Activated CD4-positive, CD25-positive, alpha-beta regulatory T cell treated with anti-CD3 and anti-CD28 coated beads, Interleukin-2, amount 50 U/mL, for 16 hours (primary cell): Measurements from ENCODE around the gene SCRN1.

Experiments
- DNase-seq: peaks from one replicate; pipeline ENCODE4 v3.0.0-alpha.2; 2020; ENCODE audit warnings: low read depth, low spot score

The SCRN1 gene

DNA sequence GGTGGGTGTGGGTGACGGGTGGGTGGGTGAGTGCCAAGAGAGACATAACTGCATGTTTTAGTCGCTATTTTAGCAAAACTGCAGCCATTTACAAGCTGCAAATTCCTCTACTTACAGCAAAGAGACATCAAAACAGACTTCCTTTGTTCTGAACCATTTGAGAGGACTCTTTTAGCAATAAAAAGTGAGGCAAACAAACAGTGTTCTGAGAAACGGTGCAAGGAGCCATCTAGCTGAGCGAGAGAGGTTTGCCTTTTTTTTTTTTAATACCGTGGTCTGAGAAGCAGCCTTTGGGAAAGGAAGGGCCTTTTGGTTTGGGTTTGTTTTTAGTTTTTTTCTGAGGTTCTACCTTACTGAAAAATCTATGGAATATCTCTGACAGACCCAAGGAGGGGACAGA, 62.9 kb downstream of the SCRN1 start:
- DNase-seq = no peak

DNA sequence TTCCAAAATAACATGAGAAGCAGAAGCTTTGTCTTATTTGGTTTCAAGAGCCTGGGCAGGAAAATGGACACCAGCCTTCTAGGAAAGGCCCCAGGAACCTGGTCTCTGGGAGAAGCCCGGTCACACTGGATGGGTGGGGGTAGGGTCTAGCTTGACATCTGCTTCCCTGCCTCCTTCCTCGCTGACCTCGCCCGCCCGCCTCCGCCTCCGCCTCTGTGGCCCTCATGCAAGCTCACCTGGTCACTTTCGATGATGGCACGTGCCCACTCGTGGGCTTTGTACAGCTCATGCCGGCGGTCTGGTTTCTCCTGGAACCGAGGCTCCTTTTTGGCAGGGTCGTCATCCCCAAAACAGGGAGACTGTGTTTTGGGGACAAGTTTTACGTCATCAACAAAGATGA, 63.4 kb downstream of the SCRN1 start:
- no peak for DNase-seq

DNA sequence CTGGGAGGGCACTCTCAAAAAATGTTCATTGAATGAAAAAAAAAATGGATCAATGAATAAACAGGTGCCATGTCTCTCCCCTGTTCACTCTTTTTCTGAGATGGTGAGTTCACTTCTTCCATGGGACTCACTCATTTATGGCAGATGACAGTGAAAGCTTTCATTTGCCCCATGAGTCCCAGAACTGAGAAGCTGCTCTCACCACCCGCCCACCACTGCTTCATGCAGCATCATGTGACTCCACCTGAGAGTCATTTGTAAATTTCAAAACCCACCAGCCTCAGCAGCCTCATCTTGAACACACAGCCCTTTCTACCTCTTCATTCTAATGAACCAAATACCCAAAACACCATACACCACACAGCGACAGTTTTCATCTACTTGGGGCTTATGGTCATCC, 64.9 kb downstream of the SCRN1 start:
- no peak for DNase-seq

DNA sequence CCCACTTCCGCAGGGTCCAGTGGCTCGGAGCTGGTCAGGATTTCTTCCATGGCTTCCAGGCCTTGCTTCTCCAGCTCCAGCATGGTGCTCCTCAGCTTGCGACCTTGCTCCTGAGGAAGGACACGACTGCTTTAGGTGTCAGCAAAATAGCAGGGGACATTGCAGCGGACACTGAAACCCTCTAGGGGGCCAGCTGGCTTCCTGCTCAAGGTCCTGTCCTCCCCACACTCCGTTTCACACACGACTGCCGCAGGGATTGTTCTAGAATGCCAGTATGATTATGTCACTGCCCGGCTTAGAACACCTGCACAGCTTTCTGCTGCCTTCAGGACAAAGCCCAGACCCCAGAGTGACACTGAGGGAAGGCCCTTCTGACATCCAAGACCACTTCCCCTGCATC, 65.6 kb downstream of the SCRN1 start:
- DNase-seq = no peak

DNA sequence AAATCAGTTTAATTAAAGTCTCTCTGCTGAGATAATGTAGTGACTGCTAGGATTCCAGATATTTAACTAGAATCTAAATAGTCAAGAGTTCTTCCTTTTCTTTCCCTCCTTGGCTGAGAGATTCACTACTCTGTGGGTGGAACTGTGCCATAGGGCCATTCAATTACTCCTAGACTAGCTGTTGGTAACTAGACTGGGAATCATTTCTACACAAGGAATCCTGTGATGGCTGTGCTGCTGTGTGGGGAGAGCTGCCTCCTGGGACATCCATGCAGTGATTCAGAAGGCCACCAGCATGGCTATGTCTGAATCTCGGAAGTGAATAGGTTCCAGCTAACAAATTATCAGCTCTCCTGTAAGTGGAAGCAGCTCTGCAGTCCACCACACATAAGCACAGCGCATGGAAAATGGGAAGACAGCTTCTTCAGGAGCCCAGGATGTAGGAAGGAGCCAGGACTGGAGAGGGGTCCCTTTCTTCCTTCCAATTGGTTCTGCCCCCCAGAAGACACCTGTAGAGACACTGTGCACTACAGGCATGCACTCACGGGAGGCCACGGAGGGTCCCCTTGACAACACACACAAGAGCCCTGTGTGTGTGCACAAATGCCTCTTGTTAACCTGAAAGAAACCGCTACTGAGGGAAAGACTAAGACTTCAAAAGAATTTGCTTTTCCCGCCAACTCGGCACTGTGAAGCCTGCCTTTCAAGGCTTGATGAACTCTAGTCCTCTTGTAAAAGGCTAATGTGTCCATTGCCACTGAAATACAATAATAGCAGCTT, 66.5 kb downstream of the SCRN1 start:
- no peak for DNase-seq

DNA sequence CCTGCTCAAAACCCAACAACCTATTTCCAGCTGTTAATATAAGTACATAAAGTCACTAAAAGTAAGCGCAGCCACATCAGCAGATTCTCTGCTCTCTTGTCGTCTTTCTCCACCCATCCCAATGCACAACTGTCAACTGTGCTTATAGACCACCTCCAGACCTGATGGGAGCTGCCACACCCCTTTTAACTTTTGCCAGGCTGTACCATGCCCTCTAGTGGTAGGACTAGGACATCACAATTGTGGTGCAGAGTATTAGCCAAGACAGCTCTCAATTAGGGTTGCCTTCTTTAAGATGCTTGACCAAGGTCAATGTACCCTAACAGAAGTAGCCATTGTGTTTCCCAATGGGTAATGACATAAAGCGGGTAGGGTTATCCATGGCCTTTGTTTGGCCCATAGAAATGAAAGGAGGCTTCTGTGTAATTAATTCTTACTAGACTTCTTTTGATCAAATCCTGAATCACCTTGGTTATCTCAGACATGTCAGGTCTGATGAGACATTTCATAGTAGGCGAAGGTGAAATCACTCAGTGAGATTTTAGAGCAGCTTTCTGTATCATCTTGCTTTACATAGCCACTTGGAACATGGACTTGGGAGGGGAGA, 68.1 kb downstream of the SCRN1 start:
- DNase-seq = peak; percentile 6

DNA sequence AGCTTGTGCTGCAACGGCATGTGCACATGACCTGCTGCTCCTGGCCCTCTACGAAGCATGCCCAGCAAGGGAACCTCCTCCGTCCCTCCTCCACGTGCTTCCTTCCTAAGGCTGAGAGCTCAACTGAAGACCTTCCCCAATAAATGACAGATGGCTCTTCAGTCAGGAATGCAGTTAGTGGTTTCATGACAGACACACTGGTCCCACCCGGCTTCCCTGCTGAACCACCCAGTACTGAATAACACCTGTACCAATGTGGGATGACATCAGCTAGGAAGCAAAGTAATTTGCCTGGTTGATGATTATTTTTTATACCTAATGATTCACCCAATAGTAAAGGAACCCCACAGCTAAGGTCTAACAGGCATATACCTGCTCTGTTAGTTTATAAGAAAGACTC, 69.1 kb downstream of the SCRN1 start:
- DNase-seq = no peak

DNA sequence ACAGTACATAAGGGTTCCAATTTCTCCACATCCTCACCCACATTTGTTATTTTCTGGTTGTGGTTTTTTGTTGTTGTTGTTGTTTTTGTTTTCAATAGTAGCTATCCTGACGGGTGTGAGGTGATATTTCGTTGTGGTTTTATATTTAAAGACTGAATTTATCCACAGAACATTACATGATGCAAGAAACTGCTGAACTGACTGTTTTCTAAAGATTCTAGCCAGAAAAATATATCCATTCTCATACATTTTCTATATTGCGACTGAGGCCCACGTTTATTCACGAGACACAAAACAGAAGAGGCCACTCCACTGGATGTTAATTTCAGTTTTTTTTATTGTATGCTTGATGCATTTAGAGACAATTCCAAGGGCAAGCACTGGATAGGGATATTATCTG, 69.8 kb downstream of the SCRN1 start:
- DNase-seq = no peak

DNA sequence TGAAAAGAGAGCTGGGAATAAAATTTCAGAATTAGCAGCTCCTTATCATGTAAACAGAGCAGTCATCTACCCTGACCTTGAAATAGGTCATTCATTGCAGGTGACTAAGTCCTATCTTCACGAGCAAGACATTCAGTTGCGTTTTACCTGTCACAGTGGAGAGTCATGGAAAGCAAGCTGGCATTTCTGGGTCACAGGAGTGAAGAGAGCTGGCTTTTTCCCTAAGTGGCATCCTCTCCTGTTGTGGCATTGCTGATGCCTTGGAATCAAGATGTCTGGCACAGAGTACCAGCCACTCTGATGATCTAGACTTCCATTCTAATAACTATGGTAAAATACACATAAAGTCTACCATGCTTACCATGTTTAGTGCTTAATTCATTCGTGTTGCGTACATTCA, 70.8 kb downstream of the SCRN1 start:
- DNase-seq = no peak

DNA sequence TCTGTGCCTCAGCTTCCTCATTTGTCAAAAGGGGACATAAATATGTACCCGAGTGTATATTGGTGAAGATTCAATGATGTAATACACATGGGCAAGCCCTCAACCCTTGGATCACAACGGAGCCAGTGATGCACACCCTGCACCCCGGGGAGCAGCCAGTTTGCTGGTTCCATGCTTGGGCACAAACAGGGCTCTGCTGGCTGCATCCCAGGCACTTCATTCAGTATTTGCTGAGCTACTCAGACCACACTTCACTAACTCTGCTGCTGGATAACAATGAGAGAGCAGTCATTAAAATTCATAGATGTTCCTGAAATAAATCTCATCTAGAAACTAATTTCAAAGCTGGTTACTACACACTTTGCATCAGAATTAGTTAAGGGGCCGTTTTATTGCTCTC, 72.0 kb downstream of the SCRN1 start:
- DNase-seq = no peak

DNA sequence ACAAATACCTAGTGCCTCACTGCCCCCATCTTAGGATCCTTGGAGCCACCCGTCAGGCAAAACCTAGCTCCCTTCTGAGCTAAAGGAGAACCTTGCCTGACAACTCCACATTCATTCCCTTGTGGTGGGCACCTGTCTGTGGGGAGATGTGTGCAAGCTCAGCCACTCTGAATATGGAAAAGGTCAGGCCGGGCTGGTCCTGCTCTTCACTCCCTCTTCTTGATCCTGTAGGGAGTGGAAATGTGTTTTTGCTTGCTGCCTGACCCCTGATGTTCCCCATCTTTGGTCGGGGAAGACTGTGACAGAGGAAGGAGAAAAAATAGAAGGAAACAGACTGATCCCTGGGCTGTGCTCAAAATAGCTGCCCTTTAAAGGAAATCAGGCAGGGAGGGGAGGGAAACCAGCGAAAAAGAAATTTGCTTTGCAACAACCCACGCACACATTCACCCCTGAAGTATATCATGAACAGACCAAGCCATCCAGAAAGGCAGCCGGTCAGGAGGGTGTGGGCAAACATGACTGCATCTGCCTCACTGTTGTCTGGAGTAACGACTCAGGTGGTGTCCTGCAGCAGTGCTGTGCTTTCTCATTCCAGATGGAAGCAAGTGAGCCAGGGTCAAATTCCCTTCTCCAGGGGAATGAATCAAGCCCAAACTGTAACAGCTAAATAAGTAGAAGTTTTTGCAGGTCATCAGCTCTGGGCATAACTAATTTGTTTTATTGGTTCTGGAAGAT, 74.0 kb downstream of the SCRN1 start:
- DNase-seq = no peak

DNA sequence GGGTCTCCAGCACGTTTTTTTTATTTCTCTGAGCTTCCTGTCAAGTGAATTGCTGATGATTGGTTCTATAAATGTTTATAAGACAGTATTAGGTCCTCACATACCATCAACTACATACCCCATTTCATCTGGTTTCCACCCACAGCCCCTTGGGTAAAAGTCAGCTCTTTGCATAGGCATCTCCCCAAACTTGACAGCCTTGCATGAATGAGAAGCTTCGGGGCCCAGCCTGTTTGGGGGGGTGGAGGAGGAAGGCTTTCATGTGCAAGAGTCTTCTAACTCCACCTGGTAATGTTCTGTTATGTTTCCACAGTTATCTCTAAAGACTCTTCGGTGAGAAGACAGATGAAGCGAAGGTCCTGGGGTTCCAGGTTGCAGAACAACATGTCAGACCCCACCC, 75.4 kb downstream of the SCRN1 start:
- DNase-seq = no peak

DNA sequence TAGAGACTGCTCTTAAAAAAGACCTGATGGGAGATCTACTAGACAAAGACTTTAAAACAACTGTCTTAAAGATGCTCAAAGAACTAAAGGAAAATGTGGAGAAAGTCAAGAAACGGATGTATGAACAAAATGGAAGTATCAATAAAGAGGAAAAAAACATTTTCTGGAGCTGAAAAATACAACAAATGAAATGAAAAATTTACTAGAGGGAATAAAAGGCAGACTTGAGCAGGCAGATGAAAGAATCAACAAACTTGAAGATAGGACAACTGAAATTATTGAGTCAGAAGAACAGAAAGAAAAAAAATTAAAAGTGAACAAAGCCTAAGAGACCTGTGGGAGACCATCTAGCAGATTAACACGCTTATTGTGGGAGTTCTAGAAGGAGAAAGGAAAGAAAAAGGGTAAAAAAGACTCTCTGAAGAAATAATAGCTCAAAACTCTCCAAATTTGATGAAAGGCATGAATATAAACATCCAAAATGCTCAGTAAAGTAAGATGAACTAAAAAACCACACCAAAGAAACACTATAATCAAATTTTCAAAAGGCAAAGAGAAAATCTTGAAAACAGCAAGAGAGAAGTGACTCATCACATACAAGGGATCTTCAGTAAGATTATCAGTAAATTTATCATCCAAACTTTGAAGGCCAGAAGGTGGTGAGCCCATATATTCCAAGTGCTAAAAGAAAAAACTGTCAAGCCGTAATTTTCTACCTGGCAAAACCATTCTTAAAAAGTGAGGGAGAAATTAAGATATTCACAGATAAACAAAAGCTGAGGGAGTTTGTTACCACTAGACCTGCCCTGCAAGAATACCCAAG, 83.2 kb downstream of the SCRN1 start:
- DNase-seq = no peak

DNA sequence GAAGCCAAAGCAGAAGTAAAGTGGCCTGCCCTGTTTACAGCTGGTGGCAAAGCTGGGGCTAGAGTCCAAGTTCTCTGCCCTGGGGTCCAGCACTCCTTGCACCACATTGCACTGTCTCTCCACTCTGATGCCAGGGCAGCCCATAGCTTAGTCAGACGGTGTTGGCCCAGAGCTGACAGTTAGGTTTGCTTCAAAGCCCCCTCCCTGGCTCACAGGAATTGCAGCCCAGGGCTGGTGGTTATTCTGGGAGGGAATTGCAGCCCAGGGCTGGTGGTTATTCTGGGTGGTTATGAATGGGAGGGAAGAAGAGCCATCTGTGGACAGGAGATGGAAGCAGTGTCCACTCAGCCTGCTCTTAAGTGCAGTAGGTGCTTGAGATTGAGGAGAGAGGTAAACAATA, 88.9 kb downstream of the SCRN1 start:
- no peak for DNase-seq

DNA sequence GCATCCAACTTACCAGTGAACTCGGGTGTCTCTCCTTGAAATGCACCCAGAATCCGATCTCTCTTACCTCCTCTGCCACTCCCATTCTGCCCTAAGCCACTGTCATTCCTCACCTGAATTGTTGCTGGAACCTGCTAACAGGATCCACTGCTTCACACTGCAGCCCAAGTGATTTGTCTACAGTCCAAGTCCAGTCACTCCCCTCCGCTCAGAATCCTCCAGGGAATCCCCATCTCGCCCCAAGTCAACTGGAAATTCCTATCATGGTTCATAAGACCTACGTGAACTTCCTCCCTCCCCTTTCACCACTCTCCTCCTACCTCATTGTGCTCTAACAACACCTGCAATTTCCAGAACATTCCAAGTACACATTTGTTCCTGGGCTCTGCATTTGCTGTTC, 91.3 kb downstream of the SCRN1 start:
- DNase-seq = no peak

DNA sequence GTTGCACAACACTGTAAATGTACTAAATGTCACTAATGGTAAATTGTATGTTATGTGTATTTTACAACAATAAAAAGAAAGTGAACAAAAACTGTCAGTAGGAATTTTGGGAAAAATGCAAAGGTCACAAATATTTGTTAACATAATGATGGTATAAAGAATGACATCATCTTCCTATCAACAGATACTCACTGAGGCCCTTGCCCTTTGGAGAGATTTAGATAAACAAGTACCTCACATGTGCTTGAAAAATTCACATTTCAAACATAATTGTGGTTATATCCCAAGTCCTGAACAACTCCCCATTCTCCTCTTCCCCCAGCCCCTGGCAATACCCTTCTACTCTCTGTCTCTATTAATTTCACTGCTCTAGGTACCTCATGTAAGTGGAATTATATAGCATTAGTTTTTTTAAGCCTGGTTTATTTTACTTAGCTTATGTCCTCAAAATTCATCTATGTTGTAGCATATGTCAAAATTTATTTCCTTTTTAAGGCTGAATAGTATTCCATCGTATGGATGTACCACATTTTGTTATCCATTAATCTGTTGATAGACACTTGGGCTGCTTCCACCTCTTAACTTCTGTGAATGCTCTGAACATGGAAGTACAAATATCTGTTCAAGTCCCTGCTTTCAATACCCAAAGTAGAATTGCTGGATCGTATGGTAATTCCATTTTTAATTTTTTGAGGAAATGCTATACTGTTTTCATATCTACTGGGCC, 92.8 kb downstream of the SCRN1 start:
- no peak for DNase-seq

DNA sequence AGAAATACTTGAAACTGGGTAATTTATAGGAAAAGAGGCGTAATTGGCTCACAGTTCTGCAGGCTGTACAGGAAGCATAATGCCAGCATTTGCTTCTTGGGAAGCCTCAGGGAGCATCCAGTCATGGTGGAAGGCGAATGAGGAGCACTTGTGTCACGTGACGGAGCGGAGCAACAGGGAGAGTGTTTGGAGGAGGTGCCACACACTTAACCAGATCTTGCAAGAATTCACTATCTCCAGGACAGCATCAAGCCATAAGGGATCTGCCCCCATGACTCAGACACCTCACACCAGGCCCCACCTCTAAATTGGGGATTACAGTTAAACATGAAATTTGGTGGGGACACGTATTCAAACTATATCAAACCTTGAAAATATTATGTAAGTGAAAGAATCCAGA, 94.0 kb downstream of the SCRN1 start:
- no peak for DNase-seq

DNA sequence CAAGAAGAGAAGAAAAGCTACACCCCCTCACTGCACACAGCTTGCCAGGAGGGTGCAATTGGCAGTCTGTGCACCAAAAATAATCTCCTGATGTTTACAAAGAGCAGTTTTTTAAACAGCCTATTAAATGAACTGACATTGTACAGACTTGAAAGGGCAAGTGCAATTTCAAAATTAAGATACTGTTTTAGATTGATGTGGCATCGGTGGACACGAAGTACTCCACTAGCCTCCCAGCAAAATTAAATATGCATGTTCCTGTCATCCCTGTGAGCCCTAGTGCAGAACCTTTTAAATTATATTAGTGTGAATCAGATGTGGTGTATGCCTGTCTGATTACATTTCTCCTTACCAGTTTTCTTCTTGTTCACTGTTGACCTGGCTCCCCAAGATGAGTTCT, 95.3 kb downstream of the SCRN1 start:
- DNase-seq = no peak

DNA sequence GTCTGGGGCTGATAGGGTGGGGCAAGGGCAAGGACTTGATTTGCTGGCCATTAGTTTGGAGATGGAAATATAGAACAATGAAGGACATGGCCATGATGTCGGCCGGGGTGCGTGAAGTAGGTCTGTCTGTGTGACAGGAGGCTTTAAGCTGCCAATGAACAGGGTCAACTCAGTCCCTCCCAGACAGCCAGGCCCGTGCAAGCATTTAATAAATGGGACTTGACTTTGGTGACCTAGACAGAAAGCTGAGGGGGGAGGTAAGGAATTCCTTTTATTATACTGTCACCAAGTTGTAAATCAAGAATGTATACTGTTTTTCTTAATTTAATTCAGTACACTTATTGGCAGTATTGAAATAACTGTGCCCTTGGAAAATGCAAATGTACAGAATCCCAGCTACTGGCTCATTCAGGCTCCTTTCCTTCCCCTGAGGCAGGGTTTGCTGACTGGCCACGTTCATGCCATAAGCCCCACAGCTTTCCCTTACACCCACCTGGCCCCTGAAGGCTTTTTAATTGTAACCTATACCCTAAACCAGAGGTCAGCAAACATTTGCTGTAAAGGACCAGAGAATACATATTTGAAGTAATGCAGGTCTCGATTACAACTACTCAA, 96.1 kb downstream of the SCRN1 start:
- no peak for DNase-seq

DNA sequence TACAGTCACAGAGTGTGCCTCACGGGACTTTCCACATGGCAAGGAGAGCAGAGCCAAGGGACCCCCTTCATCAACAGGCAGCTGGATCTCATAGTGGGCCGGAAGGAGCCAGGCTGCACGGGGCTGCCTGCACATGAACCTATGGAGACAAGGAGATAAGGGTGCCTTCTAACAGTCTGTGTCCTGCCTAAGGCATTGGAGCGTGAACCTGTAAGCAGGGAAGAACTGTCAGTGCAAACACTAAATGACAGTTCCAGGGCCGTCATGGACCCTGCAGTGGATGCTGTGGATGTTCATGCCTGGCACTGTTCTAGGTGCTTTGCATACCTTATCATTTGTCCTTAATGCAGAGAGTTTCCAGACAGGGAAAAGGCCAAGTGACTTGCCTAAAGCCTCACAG, 97.4 kb downstream of the SCRN1 start:
- no peak for DNase-seq

DNA sequence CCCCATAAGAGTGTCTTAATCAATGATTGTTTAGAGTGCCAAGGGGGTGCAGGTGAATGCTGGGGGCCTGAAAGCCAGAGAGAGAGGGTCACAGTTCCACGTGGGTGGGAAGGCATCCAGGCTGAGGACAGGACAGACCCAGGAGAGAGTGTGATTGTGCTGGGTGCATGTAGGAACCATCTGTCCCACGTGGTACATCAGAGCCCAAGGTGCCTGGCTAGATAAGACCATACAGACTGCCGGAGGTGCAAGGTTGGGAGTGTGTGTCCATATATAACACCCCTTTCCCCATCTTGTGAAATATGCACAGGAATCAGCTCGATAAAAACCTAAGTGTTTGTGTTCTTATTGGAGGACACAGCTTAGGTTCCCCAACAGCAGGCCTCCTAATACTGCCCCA, 97.8 kb downstream of the SCRN1 start:
- no peak for DNase-seq
